GM21528 (cell line): ENCODE results near the gene BPIFB1.

Experiments used
- ATAC-seq: cut with Tn5 transposase; IDR thresholded peaks from one replicate; pipeline ENCODE4 v1.9.1; 2021; ENCODE audit warnings: mild to moderate bottlenecking, moderate library complexity; ENCODE audit not compliant: unreplicated experiment, low FRiP score

BPIFB1 gene

DNA sequence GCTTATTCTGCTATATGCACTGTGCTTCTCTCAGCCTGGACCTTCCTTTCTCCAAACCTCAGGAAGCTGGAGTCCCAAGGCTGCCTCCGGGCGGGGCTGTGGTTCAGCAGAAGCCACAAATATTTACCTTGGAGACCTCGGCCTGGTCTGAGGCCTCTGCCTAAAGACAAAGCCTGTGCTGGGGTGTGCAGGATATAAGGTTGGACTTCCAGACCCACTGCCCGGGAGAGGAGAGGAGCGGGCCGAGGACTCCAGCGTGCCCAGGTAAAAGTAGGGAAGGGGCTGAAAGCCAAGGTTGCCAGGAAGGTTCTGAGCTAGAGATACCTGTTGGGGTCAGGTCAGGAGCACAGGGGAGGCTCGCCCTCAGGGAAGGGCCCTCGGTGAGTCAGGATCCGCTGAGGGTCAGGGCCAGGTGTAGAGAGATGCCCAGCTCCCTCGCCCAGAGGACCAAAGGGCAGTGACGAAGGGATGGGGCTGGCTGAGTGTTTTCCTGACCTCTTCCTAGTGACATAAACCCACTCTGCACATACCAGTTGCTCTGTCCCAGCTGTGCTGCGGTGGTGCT, at the start of gene BPIFB1:
Gene BPIFB1 (plus strand): TSS at position 224 of the 565 bp plus-strand sequence. CDS start 2,860 bp downstream, outside the sequence.
- no peak for ATAC-seq

GRCh38 chr20:33234050-33234449, 49.0 kb upstream of the BPIFB1 start:
- ATAC-seq = no peak

GRCh38 chr20:33235696-33236095, 47.3 kb upstream of the BPIFB1 start, which contains the start of gene BPIFA1:
BPIFA1 (plus strand) TSS chr20:33235996; CDS start chr20:33237712, 1,716 bp downstream.
- ATAC-seq = no peak

- no peak for ATAC-seq
Observed at GRCh38 chr20:33236351-33236750, 46.7 kb upstream of the BPIFB1 start.

DNA sequence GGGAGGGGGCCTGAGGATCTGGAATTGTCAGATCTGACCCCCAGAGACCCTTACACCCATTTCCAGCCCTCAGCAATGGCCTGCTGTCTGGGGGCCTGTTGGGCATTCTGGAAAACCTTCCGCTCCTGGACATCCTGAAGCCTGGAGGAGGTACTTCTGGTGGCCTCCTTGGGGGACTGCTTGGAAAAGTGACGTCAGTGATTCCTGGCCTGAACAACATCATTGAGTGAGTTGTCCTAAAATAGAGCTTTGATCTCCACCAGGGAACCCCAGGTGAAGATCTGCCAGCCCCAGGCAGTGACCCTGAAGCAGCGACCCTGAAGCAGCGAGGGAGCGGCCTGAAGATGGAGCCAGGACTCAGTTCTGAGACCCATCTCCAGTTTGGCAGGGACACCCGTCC, 45.0 kb upstream of the BPIFB1 start:
- ATAC-seq = no peak

- ATAC-seq = no peak
Observed at GRCh38 chr20:33239418-33239817, 43.6 kb upstream of the BPIFB1 start.

GRCh38 chr20:33239979-33240736, 42.9 kb upstream of the BPIFB1 start:
- no peak for ATAC-seq

- no peak for ATAC-seq
Observed at GRCh38 chr20:33240923-33241322, 42.1 kb upstream of the BPIFB1 start.

GRCh38 chr20:33242319-33243100, 40.5 kb upstream of the BPIFB1 start:
- ATAC-seq = no peak

DNA sequence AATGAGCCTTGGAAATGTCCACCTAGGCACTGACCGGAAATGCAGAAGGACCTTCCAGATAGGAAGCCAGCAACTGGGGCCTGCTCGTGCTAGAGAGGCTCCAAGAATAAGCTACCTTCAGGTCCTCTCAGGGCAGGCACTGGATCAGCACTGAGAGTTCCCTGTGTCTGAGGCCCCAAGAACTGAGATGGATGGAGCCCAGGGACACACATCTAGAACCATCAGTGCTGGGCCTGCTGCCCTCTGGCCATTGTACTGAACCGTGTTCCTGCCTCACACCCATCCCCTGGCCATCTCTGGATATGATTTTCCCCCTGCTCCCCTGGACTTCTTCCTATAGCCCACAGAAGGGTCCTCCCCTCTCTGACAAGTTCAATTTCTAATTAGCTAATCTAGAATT, 36.9 kb upstream of the BPIFB1 start:
- ATAC-seq = no peak

DNA sequence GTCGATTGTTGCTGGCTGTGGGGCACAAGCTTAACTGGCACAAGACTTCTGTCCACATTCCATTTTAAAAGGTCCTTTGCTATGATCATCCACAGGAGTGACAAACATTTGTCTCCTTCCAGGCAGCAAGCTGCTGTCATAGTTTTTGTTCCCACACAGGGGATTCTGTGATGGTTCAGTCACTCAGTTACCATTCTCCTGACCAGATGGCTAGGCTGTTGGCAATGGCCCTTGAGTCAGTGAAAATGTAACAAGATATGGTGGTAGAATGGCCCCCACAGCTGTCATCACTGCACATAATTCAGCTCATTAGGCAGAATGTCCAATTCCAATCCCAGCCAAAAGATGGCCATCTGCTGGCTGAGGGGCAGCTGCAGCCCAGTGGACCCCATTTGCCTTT, 33.6 kb upstream of the BPIFB1 start:
- ATAC-seq = no peak

- no peak for ATAC-seq
Observed at GRCh38 chr20:33250666-33251065, 32.3 kb upstream of the BPIFB1 start.

- no peak for ATAC-seq
Observed at GRCh38 chr20:33251496-33251895, 31.5 kb upstream of the BPIFB1 start.

- no peak for ATAC-seq
Observed at GRCh38 chr20:33252460-33252859, 30.6 kb upstream of the BPIFB1 start.

- ATAC-seq = no peak
Observed at GRCh38 chr20:33255005-33255404, 28.0 kb upstream of the BPIFB1 start.

GRCh38 chr20:33257237-33257636, 25.8 kb upstream of the BPIFB1 start:
- ATAC-seq = no peak

GRCh38 chr20:33259371-33259770, 23.6 kb upstream of the BPIFB1 start:
- ATAC-seq = no peak

GRCh38 chr20:33261465-33261864, 21.5 kb upstream of the BPIFB1 start:
- no peak for ATAC-seq

DNA sequence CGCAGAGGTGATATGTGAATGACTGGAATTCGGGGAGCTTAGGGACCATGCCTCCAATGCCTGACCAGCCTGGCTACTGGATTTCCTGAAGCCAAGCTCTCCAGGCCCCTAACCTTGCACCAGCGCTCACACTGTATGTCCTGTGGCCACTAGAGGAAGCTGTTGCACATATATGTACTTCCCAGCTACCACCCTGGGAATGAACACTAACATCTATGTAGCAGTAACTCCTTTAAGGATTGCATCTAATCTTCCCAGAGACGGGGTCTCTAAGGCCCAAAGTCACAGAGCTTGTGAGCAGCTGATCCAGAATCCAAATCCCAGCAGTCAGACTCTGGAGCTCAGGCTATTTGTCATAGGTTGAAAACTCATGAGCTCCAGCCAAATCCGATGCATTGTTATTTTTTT, 20.4 kb upstream of the BPIFB1 start:
- no peak for ATAC-seq

DNA sequence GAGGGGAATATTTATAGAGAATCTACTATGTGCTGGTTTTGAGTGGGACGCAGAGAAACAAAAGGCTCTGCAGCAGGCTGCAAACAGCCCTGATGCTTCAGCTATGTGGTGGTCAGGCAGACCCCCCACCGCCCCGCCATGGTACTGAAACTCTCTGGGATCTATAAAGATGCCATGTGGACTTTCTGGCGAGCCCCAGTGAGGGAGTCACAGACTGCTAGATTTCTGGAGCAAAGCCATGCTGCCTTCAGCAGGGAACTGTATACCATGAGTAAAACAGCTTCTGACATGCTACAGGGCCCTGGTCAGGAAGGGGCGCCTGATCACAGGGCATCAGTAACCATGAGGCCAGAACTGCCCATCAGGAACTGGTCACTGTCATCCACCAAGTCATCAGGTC, 19.2 kb upstream of the BPIFB1 start:
- ATAC-seq = no peak

- ATAC-seq = no peak
Observed at GRCh38 chr20:33267701-33268100, 15.3 kb upstream of the BPIFB1 start.
